NCI-H524 (cell line): Measurements from ENCODE around the gene HESX1.

ENCODE experiments used
- DNase-seq, 2 experiments: peaks; one replicate each; lab custom pipeline; 2025; lab: John Stamatoyannopoulos, UW

HESX1 gene

GRCh38 chr3:57199895-57200297 lies at the start of gene HESX1:
TSS of gene HESX1 (minus strand) at chr3:57199978. CDS start at chr3:57199918, 60 bp downstream.
- no peak for DNase-seq

- no peak for DNase-seq
Observed at GRCh38 chr3:57244946-57245345, 45.2 kb upstream of the HESX1 start.

GRCh38 chr3:57234613-57235575 lies 35.1 kb upstream of the HESX1 start:
- DNase-seq, result no peak

- no peak for DNase-seq
Observed at GRCh38 chr3:57233799-57234198, 34.0 kb upstream of the HESX1 start.

- DNase-seq, result no peak
Observed at GRCh38 chr3:57230006-57230405, 30.2 kb upstream of the HESX1 start.

GRCh38 chr3:57227930-57228751 lies 28.4 kb upstream of the HESX1 start:
- DNase-seq, result peak in 1 of 2 experiments; percentile 41

GRCh38 chr3:57227204-57227929 lies 27.6 kb upstream of the HESX1 start, which contains the start of gene APPL1:
TSS of gene APPL1 (plus strand) at chr3:57227729. CDS start at chr3:57227884, 155 bp downstream.
- DNase-seq, result peak; percentile 78 to 88

GRCh38 chr3:57226176-57226575 lies 26.4 kb upstream of the HESX1 start:
- DNase-seq, result no peak

- no peak for DNase-seq
Observed at GRCh38 chr3:57224856-57225255, 25.1 kb upstream of the HESX1 start.

- DNase-seq, result peak in 1 of 2 experiments; percentile 9
Observed at GRCh38 chr3:57221883-57222282, 22.1 kb upstream of the HESX1 start.

- no peak for DNase-seq
Observed at GRCh38 chr3:57206423-57206822, 6.6 kb upstream of the HESX1 start.

- no peak for DNase-seq
Observed at GRCh38 chr3:57194641-57195040, 5.1 kb downstream of the HESX1 start.

- no peak for DNase-seq
Observed at GRCh38 chr3:57192028-57192427, 7.8 kb downstream of the HESX1 start.

GRCh38 chr3:57184526-57184925 lies 15.3 kb downstream of the HESX1 start:
- no peak for DNase-seq

GRCh38 chr3:57179580-57180410 lies 20.0 kb downstream of the HESX1 start:
- peak; percentile 6 to 27 for DNase-seq

GRCh38 chr3:57176045-57176444 lies 23.7 kb downstream of the HESX1 start:
- no peak for DNase-seq

GRCh38 chr3:57173687-57174086 lies 26.1 kb downstream of the HESX1 start:
- no peak for DNase-seq

- no peak for DNase-seq
Observed at GRCh38 chr3:57170946-57171345, 28.8 kb downstream of the HESX1 start.

GRCh38 chr3:57169872-57170623 lies 29.7 kb downstream of the HESX1 start:
- peak; percentile 24 to 67 for DNase-seq

- DNase-seq, result no peak
Observed at GRCh38 chr3:57169108-57169507, 30.7 kb downstream of the HESX1 start.
